HG02763 (cell line): ENCODE results near the gene MSLN.
"Not testable (repeated sequence)": the region's sequence is repeated elsewhere in the genome, so short reads cannot be mapped to it uniquely, and the experiment has no call there.

Experiments
- ATAC-seq: cut with Tn5 transposase; IDR thresholded peaks from one replicate; pipeline ENCODE4 v1.9.1; 2021; ENCODE audit warnings: mild to moderate bottlenecking, moderate library complexity; ENCODE audit not compliant: unreplicated experiment

The MSLN gene

GRCh38 chr16:754121-754607 lies 6.4 kb upstream of the MSLN start:
- not testable (repeated sequence) for ATAC-seq

DNA sequence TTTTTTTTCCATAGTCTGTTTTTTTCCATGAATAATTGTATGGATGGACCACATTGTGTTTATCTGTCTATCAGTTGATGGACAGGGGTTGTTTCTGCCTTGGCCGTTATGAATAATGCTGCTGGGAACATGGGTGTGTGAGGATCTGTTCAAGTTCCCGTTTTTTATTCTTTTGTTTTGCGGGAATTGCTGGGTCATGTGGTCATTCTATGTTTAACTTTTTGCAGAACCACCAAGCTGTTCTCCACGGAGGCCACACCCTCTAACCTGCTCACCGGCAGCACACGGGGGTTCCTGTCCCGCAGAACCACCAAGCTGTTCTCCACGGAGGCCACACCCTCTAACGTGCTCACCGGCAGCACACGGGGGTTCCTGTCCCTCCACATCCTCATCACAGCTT lies 5.9 kb upstream of the MSLN start:
- no peak for ATAC-seq

DNA sequence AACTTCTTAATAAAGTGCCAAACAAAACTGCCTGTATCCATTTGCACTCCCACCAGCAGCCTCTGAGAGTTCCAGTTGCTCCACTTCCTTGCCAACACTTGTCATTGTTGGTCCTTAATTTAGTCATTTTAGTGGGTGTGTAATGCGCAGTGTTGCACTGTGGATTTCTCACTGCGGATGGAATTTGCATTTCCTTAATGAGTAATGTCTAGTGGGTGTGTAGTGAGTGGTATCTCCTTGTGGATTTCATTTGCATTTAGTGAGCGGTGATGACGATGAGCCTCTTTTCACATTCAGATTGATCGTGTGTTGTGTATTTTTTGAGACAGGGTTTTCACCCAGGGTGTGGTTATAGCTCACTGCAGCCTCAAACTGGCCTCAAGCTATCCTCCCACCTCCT lies 4.1 kb upstream of the MSLN start:
- ATAC-seq, result no peak

DNA sequence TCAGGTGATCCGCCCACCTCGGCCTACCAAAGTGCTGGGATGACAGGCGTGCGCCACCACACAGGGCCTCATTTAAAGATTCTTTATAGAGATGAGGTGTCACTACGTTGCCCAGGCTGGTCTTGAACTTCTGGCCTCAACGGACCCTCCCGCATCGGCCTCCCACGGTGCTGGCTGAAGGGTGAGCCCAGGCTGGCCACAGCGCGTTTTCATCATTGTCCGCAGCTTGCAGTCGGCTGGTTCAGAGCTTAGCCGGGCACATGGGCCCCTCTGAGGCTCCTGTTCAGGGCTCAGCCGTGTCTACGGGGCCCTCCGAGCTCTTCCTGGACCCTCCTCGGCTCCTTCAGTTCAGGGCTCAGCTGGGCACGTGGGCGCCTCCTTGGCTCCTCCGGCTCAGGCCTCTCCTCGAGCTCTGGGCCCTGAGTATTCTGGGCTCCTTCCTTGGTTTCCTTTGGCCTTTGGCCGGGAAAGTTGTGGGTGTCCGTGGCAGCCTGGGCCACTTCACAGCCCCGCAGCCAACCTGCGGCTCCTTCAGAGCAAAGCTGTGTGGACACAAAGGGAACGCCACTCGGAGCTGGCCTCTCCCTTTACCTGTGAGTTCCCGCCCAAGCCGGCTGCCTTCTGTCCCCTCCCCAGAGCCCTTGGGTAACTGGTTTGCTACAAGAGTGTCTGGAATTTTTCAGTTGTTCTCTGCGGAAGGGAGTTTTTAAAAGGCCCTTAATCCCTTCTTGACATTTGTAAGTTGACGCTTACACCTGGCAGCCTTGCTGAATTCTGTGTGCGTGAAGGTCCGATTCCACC lies 1.2 kb upstream of the MSLN start:
- no peak for ATAC-seq

- ATAC-seq, result no peak
These were observed 469 bp upstream of the MSLN start for GRCh38 chr16:760065-760464.

- no peak for ATAC-seq
These were observed 1.3 kb downstream of the MSLN start for GRCh38 chr16:761625-762513.

DNA sequence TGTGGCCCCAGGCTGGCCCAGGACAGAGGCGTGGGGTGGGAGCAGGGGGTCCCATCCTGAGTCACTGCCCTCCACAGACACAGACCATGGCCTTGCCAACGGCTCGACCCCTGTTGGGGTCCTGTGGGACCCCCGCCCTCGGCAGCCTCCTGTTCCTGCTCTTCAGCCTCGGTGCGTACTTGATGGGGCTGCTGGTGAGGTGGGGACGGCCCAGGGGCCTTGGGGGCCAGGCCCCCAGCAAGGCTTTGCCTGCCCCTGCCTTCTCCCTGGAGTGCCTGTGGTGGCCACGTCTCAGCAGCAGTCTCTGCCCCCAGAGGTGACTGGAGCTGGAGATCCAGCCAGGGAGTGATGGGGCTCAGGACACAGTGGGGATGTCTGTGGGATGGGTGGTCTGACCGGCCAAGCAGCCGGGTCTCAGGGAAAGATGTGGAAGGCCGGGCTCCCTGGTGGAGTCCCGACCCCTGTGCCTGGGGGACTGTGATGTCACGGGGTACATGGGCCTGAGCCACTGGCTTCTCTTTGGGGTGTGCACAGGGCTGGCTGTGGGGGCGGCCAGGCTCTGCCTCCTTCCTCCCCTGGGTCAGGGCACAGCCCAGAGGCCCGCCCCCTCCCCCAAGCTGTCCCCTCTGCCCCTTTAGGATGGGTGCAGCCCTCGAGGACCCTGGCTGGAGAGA lies 2.2 kb downstream of the MSLN start:
- no peak for ATAC-seq

GRCh38 chr16:763369-764183 lies 3.0 kb downstream of the MSLN start:
- no peak for ATAC-seq

GRCh38 chr16:764184-764750 lies 3.7 kb downstream of the MSLN start:
- ATAC-seq, result no peak

GRCh38 chr16:764848-765487 lies 4.4 kb downstream of the MSLN start:
- ATAC-seq, result no peak

GRCh38 chr16:765488-765865 lies 4.9 kb downstream of the MSLN start:
- ATAC-seq, result no peak

DNA sequence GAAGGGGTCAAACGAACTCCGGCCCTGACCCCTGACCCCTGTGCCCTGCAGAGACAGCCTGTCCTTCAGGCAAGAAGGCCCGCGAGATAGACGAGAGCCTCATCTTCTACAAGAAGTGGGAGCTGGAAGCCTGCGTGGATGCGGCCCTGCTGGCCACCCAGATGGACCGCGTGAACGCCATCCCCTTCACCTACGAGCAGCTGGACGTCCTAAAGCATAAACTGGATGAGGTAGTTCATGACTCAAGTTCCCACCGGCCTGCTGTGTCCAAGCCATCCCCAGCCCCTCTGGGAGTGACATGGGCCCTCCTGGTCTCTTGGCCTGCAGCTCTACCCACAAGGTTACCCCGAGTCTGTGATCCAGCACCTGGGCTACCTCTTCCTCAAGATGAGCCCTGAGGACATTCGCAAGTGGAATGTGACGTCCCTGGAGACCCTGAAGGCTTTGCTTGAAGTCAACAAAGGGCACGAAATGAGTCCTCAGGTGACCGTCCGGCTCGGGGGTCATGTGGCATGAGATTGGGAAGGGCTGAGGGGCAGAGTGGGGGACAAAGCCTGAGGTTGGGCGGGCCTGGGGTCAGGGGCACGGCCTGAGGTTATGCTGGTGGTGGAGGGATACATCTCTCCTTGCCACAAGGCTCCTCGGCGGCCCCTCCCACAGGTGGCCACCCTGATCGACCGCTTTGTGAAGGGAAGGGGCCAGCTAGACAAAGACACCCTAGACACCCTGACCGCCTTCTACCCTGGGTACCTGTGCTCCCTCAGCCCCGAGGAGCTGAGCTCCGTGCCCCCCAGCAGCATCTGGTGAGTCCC lies 5.7 kb downstream of the MSLN start:
- ATAC-seq, result no peak

GRCh38 chr16:766820-767640 lies 6.5 kb downstream of the MSLN start:
- no peak for ATAC-seq

GRCh38 chr16:767743-768235 lies 7.3 kb downstream of the MSLN start:
- no peak for ATAC-seq

DNA sequence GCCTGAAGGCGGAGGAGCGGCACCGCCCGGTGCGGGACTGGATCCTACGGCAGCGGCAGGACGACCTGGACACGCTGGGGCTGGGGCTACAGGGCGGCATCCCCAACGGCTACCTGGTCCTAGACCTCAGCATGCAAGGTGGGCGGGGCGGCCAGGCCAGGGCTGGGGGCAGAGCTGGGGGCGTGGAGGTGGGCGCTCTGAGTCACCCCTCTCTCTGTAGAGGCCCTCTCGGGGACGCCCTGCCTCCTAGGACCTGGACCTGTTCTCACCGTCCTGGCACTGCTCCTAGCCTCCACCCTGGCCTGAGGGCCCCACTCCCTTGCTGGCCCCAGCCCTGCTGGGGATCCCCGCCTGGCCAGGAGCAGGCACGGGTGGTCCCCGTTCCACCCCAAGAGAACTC lies 7.9 kb downstream of the MSLN start:
- ATAC-seq, result no peak

- ATAC-seq, result no peak
These were observed 8.8 kb downstream of the MSLN start for GRCh38 chr16:769184-769784.

DNA sequence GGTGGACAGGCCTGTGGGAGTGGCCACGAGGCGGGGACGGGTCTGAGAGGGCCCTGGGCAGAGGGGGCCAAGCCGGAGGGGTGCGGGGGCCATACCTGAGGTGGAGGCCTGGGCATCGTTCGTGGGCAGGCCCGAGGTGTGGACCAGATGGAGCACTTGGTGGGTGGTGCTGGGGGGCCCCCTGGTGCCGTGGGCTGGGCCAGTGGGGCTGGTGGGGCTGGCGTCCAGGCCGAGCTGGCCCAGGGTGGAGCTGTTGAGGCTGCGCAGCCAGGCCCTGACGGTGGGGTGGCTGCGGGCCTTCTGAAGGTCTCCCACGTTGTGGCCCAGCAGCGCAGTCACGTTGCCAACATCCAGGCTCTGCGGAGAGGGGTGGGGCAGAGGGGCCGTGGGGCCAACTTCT lies 9.4 kb downstream of the MSLN start:
- ATAC-seq, result no peak
